ENCODE results near the gene SMIM30.
A peak's percentile ranks its signal among the peaks of the same experiment; 100 is the strongest.

Gene SMIM30

GRCh38 chr7:113078331-113078730 lies 40.0 kb downstream of the SMIM30 start:
- no peak for TF ChIP-seq CTCF (conservative IDR thresholded peaks at IDR 0.05; ENCODE audit: low read length)
- no peak overlapping the region for H3K4me3 ChIP-seq (ENCODE audit: low read length)
- DNase-seq (ENCODE audit: low read depth): no peak

GRCh38 chr7:113076703-113077102 lies 41.7 kb downstream of the SMIM30 start:
- TF ChIP-seq CTCF (conservative IDR thresholded peaks at IDR 0.05; ENCODE audit: low read length): no peak
- no peak for DNase-seq (ENCODE audit: low read depth)
- H3K4me3 ChIP-seq (ENCODE audit: low read length): no peak overlapping the region

GRCh38 chr7:113071465-113071864 lies 46.9 kb downstream of the SMIM30 start:
- DNase-seq (ENCODE audit: low read depth): peak; percentile 41
- H3K4me3 ChIP-seq (ENCODE audit: low read length): no peak overlapping the region
- no peak for TF ChIP-seq CTCF (conservative IDR thresholded peaks at IDR 0.05; ENCODE audit: low read length)
